Endothelial cell (in vitro differentiated cells): Measurements from ENCODE around the gene CDH22. TPM values are rescaled to one million over a fixed set of nuclear protein-coding genes. Genes with fewer than 3 reads are reported as not detected.

Experiments
- DNase-seq: peaks from one replicate; pipeline ENCODE4 v3.0.0; 2021; ENCODE audit warnings: low spot score
- H3K27ac Mint-ChIP-seq: one replicate; pipeline ENCODE4 v1.8.0; 2021; ENCODE audit warnings: mixed read lengths, inconsistent platforms; ENCODE audit not compliant: unreplicated experiment
- H3K27me3 Mint-ChIP-seq: one replicate; pipeline ENCODE4 v1.8.0; 2021; ENCODE audit warnings: mild to moderate bottlenecking, moderate library complexity, mixed read lengths, inconsistent platforms; ENCODE audit not compliant: unreplicated experiment
- H3K36me3 Mint-ChIP-seq: one replicate; pipeline ENCODE4 v1.8.0; 2021; ENCODE audit warnings: mild to moderate bottlenecking, low read depth, mixed read lengths, inconsistent platforms; ENCODE audit not compliant: unreplicated experiment
- H3K4me1 Mint-ChIP-seq: one replicate; pipeline ENCODE4 v1.8.0; 2021; ENCODE audit warnings: mild to moderate bottlenecking, mixed read lengths, inconsistent platforms; ENCODE audit not compliant: unreplicated experiment
- H3K4me3 Mint-ChIP-seq: one replicate; pipeline ENCODE4 v1.8.0; 2021; ENCODE audit warnings: mild to moderate bottlenecking, mixed read lengths, inconsistent platforms; ENCODE audit not compliant: unreplicated experiment
- H3K9me3 Mint-ChIP-seq: one replicate; pipeline ENCODE4 v1.8.0; 2021; ENCODE audit warnings: mixed read lengths, inconsistent platforms; ENCODE audit not compliant: unreplicated experiment
- long read RNA-seq: library from polyadenylated mRNA; unstranded; transcript quantifications from one replicate; pipeline ENCODE4 v2.0.0, GENCODE V29; 2020; ENCODE audit not compliant: unreplicated experiment
- total RNA-seq: library from RNA; stranded (reverse); fragmentation: NEBNext Ultra II Directional; extraction: Animal tissue kit (Norgen Biotek cat#: 25700); gene quantifications from one replicate; pipeline ENCODE4 v1.2.1, GENCODE V29; 2021; ENCODE audit not compliant: unreplicated experiment
- TF ChIP-seq, protein P1 (sequence below): fragments of 200-600 bp; sonication (generic); IDR thresholded peaks from one replicate; pipeline ENCODE4 v1.5.0; 2021; ENCODE audit warnings: antibody characterized with exemption; ENCODE audit not compliant: unreplicated experiment

The CDH22 gene, protein sequence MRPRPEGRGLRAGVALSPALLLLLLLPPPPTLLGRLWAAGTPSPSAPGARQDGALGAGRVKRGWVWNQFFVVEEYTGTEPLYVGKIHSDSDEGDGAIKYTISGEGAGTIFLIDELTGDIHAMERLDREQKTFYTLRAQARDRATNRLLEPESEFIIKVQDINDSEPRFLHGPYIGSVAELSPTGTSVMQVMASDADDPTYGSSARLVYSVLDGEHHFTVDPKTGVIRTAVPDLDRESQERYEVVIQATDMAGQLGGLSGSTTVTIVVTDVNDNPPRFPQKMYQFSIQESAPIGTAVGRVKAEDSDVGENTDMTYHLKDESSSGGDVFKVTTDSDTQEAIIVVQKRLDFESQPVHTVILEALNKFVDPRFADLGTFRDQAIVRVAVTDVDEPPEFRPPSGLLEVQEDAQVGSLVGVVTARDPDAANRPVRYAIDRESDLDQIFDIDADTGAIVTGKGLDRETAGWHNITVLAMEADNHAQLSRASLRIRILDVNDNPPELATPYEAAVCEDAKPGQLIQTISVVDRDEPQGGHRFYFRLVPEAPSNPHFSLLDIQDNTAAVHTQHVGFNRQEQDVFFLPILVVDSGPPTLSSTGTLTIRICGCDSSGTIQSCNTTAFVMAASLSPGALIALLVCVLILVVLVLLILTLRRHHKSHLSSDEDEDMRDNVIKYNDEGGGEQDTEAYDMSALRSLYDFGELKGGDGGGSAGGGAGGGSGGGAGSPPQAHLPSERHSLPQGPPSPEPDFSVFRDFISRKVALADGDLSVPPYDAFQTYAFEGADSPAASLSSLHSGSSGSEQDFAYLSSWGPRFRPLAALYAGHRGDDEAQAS
- 1.3 TPM for total RNA-seq
- long read RNA-seq, partial matches to known transcripts = 0 of 1 reads
- long read RNA-seq, other reads (novel, unspliced or antisense) = 1 of 1 reads

DNA sequence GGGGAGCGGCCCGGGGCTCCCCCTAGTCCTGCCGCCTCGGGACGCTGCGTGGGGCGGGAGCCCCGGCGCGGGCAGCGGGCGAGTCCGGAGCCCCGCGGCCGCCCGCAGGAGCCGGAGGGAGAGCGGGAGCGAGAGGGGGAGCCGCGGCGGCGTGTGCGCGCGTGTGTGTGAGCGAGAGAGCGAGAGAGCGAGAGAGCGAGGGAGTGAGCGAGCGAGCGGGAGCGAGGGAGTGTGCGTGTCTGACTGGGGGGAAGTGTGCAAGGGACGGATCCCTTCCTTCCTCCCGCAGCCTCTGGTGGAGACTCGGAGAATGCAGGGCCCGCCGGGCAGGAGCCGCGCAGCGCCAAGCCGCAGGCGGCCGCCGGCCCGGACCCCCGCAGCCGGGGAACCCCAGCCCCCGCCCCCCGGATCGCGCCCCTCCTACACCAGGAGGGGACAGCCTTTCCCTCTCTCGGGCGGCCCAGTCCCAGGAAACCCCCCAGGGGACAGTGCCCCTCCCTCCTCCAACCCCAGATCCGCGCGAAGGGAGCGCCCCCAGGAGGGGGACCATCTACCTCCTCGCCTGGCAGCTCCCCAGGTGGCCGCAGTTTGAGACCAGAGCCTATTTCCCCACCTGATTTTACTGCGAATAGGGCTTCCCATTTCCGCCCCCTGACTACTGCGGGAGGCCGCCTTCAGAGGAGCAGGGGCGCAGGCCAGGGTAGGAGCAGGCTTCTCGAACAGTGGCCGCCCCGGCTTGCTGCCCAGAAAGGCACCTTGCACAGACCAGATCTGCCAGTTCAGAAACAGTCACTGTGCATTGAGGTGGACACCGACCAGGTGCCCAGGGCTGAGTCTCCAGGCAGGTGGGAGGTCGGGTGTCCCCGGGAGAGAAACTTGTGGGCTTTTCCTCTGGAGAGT is at the start of gene CDH22:
Gene CDH22, minus strand, starts transcription at position 241 of the 900 bp plus-strand sequence. CDS start 57,204 bp downstream, outside the sequence.
- Mint-ChIP-seq H3K4me3 (peak within 1 kb of the TSS; percentile 84), H3K9me3 (no peaks in the 10 kb centered on the region), H3K27ac (peak within 1 kb of the TSS; percentile 36), H3K27me3 (peaks cover 31% of the 10 kb centered on the region), H3K4me1 (peaks cover 10% of the 10 kb centered on the region), H3K36me3 (peaks cover 3% of the 10 kb centered on the region)
- peak; percentile 69 for DNase-seq
- TF ChIP-seq, protein P1, sequence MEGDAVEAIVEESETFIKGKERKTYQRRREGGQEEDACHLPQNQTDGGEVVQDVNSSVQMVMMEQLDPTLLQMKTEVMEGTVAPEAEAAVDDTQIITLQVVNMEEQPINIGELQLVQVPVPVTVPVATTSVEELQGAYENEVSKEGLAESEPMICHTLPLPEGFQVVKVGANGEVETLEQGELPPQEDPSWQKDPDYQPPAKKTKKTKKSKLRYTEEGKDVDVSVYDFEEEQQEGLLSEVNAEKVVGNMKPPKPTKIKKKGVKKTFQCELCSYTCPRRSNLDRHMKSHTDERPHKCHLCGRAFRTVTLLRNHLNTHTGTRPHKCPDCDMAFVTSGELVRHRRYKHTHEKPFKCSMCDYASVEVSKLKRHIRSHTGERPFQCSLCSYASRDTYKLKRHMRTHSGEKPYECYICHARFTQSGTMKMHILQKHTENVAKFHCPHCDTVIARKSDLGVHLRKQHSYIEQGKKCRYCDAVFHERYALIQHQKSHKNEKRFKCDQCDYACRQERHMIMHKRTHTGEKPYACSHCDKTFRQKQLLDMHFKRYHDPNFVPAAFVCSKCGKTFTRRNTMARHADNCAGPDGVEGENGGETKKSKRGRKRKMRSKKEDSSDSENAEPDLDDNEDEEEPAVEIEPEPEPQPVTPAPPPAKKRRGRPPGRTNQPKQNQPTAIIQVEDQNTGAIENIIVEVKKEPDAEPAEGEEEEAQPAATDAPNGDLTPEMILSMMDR = peak; percentile 40

DNA sequence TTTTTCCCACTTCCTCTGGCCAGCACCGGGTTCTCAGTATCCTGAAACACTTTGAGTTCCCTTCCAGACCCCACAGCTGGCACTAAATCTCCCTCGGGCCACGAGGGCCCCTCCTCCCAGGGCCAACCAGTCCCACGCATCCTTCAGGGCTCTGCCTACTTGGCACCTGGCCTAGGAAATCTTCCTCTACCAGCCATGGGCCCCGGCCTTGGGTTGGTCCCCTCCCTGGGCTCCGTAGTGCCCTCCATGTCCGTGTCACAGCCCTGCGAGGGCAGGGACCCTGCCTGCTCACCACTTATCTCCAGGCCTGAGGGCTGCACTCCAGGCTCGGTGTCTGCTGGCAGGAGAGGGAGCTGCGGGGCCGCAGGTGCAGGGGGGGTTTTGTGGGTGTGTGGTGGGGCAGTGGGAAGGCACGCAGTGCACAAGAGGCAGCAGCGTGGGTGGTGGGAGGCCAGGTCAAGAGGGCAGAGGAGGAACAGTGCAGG is 48.8 kb upstream of the CDH22 start:
- Mint-ChIP-seq H3K36me3 (peaks cover 4% of the 10 kb centered on the region), H3K27me3 (peaks cover 14% of the 10 kb centered on the region), H3K4me1 (peaks cover 10% of the 10 kb centered on the region), H3K9me3 (no peaks in the 10 kb centered on the region), H3K27ac (no peak overlapping the region), H3K4me3 (no peak overlapping the region)
- DNase-seq = no peak
- TF ChIP-seq, protein P1 = no peak

DNA sequence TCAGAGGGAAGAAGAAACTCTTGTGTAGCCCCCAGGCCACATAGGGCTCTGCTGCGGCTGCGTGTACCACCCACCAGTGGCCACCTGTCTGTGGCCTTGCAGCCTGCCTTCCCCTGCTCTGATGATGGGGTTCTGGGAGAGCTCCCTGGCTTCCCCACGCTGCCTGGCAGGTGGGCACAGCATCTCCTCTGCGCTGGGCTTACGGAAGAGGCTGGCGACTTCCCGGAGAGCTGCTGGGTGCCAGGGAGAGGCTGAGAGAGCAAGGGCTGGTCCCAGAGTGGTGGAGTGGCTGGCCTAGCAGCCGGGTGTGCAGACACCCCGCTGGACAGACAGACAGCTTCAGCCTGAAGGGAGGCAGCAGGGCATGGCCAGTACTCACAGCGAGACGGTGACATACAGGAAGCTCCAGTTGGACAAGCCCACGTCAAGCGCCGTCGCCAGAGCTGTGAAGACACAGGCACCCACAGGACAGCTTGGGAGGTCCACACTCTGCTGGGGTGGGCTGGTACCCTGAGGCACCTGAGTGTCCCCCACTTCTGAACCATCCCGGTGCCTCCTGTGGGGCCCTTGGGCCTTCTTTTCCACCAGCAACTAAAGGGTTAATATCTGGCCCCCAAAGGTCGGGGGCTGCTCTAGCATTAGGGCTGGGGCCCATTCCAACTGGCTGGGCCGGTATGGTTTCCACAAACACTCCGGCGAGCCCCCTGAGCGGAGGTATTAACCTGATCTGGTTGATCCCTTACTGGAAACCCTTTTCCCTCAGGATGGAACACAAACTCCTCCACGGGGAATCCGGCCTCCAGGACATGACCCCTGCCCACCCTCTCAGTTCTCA is 48.1 kb upstream of the CDH22 start:
- H3K4me3 Mint-ChIP-seq = no peak overlapping the region
- TF ChIP-seq, protein P1 = no peak
- peaks cover 17% of the 10 kb centered on the region for H3K27me3 Mint-ChIP-seq
- H3K36me3 Mint-ChIP-seq = peaks cover 5% of the 10 kb centered on the region
- peaks cover 5% of the 10 kb centered on the region for H3K4me1 Mint-ChIP-seq
- H3K9me3 Mint-ChIP-seq = no peaks in the 10 kb centered on the region
- DNase-seq = no peak
- no peak overlapping the region for H3K27ac Mint-ChIP-seq

DNA sequence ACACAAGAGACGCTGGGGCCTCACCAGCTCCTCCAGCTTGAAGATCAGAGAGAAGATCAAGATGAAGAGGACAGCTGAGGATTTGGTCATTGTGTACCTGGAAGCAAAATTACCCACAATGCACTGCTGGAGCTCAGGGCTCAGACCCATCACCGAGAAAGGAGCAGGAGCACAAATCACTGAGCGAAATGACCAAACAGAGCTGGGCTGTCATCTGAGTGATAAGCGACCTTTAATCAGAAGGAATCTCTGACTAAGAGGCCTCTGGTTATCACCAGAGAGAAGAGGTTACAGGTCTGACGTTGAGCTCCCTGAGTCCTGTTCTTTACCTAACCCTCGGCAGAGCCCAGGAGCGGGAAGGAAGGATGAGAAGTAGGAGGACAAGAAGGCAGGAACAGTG is 47.5 kb upstream of the CDH22 start:
- Mint-ChIP-seq H3K27ac (no peak overlapping the region), H3K36me3 (peaks cover 8% of the 10 kb centered on the region), H3K27me3 (peaks cover 17% of the 10 kb centered on the region), H3K4me3 (peak overlapping the region; percentile 42), H3K9me3 (no peaks in the 10 kb centered on the region), H3K4me1 (peaks cover under 1% of the 10 kb centered on the region)
- TF ChIP-seq, protein P1 = no peak
- no peak for DNase-seq
